NB4 (cell line): ENCODE data around the gene NUP188.

Experiments
- DNase-seq: peaks from one replicate; pipeline ENCODE4 v3.0.0; 2010; ENCODE audit warnings: low read depth
- H3K4me3 ChIP-seq: one replicate; pipeline ENCODE4 v1.5.1; 2011; ENCODE audit warnings: mild to moderate bottlenecking, low read depth, low read length, moderate library complexity
- MYC ChIP-seq: IDR thresholded peaks from 2 replicates; pipeline ENCODE4 v1.6.1; 2011; ENCODE audit warnings: low read depth, low read length
- POLR2A ChIP-seq: IDR thresholded peaks from 2 replicates; pipeline ENCODE4 v1.6.1; 2011; ENCODE audit warnings: mild to moderate bottlenecking; ENCODE audit not compliant: insufficient read length; ENCODE audit errors: extremely low read depth
- TF ChIP-seq, protein P1 (sequence below): IDR thresholded peaks from 2 replicates; pipeline ENCODE4 v1.6.1; 2011; ENCODE audit warnings: low read depth, low read length
- TF ChIP-seq, protein P2 (sequence below): IDR thresholded peaks from one replicate; pipeline ENCODE4 v1.5.1; 2012; ENCODE audit warnings: low read depth, low read length

The NUP188 gene

DNA sequence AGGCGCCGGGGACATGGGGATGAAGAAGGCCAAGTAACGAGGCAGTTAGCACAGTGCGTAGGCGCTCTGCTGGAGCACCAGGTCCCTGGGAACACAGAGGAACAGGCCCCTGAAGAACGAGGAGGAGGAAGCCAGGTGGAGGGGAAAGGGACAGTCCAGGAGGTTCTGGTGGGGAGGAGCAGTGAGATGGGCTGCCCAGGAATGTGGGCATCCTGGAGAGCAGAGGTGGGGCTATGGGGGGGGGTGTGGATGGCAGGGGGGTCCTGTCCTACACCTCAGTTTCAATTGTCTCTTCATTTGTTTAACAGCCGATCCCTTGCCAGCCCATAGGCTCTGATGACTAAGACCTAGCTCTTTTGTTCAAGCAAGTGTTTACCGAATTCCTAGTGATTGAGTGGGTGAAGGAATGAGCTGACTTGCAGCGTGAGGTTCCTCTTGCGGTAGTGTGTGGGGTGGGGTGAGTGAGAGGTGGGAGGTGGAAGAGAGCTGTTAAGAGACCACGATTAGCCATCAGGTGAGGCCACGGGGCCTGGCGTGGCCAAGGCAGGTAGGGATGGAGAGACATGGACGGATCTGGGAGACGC is 35.1 kb upstream of the NUP188 start:
- no peak for DNase-seq
- no peak overlapping the region for H3K4me3 ChIP-seq
- TF ChIP-seq, protein P1, sequence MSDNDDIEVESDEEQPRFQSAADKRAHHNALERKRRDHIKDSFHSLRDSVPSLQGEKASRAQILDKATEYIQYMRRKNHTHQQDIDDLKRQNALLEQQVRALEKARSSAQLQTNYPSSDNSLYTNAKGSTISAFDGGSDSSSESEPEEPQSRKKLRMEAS, result no peak
- TF ChIP-seq, protein P2, sequence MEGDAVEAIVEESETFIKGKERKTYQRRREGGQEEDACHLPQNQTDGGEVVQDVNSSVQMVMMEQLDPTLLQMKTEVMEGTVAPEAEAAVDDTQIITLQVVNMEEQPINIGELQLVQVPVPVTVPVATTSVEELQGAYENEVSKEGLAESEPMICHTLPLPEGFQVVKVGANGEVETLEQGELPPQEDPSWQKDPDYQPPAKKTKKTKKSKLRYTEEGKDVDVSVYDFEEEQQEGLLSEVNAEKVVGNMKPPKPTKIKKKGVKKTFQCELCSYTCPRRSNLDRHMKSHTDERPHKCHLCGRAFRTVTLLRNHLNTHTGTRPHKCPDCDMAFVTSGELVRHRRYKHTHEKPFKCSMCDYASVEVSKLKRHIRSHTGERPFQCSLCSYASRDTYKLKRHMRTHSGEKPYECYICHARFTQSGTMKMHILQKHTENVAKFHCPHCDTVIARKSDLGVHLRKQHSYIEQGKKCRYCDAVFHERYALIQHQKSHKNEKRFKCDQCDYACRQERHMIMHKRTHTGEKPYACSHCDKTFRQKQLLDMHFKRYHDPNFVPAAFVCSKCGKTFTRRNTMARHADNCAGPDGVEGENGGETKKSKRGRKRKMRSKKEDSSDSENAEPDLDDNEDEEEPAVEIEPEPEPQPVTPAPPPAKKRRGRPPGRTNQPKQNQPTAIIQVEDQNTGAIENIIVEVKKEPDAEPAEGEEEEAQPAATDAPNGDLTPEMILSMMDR, result no peak
- TF ChIP-seq POLR2A (no peak), MYC (no peak)

DNA sequence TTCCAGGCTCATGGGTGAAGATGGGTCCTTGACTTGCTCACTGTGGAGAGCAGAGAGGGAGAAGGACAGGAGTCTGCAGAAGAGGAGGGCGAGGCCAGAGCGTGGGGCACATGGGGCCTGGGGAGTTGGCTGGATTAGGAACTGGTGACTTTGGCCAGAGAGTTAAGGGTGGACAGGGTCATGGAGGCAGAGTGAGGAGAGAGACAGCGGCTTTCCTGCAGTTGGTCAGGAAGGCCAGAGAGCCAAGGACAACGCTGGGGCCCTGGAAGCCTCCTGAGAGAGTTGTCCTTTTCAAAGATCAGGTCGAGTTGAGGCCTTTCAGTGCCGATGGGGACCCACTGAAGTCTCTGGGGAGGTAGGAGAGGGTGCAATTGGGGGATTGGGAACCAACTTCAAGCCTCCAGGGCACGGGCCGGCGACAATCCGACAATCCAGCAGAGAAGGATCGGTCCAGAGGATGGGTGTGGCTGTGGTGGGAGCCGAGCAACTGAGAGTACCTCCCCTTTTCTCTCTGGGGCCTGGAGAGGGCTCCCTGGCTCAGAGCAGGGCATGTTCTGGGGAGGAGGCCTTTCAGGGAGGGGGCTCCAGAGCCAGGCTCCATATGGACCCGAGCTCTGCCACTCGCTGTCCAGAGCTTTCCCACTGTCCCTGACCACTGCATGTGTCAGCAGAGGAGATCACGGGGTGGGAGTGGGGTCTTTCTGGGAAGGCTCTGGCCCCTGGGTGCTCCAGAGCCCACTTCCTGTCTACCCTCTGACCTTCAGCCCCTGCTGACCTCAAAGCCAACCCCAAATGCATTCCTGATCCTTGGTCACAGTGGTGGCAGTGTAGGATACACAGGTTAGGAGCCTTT is 34.2 kb upstream of the NUP188 start:
- H3K4me3 ChIP-seq, result no peak overlapping the region
- TF ChIP-seq, protein P2, result no peak
- DNase-seq, result no peak

DNA sequence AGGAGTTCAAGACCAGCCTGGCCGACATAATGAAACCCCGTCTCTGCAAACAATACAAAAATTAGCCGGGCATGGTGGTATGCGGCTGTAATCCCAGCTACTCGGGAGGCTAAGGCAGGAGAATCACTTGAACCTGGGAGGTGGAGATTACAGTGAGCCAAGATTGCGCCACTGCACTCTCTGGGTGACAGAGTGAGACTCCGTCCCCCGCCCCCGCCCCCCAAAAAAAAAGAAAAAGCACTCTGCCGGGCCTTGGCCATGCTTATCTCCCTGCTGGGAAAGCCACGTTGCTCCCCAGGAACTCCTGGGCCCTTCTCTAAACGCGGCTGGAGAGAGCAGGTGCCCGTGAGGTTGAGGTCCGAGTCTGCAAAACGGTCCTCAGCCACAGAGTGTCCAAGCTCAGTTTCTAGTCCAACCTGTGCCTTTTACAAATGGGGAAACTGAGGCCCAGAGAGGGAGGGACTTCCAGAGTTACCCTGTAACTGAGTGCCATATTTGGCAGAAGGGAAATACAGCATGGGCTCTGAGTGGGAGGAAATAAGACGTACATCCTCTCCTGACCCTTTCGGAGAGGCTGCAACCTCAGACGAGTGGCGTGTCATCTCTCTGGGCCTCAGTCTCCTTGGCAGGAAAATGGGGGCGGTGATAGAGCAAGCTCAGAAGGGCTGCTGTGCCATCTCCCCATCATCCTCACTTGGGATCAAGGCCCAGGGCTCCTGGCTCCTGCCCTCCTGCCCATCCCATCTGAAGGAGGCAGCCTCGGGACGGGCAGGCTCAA is 33.3 kb upstream of the NUP188 start:
- H3K4me3 ChIP-seq, result no peak overlapping the region
- TF ChIP-seq, protein P2, result no peak
- TF ChIP-seq, protein P1, result no peak
- TF ChIP-seq POLR2A, result no peak
- no peak for TF ChIP-seq MYC
- no peak for DNase-seq

DNA sequence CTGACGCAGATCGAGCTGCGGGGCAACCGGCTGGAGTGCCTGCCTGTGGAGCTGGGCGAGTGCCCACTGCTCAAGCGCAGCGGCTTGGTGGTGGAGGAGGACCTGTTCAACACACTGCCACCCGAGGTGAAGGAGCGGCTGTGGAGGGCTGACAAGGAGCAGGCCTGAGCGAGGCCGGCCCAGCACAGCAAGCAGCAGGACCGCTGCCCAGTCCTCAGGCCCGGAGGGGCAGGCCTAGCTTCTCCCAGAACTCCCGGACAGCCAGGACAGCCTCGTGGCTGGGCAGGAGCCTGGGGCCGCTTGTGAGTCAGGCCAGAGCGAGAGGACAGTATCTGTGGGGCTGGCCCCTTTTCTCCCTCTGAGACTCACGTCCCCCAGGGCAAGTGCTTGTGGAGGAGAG is 31.3 kb upstream of the NUP188 start:
- no peak overlapping the region for H3K4me3 ChIP-seq
- no peak for DNase-seq
- TF ChIP-seq, protein P1, result no peak
- TF ChIP-seq MYC, result no peak
- TF ChIP-seq, protein P2, result no peak
- TF ChIP-seq POLR2A, result no peak

DNA sequence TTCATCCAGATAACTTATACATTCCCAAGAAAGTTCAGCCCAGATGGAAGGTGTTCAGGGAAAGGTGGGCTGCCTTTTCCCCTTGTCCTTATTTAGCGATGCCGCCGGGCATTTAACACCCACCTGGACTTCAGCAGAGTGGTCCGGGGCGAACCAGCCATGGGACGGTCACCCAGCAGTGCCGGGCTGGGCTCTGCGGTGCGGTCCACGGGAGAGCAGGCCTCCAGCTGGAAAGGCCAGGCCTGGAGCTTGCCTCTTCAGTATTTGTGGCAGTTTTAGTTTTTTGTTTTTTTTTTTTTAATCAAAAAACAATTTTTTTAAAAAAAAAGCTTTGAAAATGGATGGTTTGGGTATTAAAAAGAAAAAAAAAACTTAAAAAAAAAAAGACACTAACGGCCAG is 30.8 kb upstream of the NUP188 start:
- no peak for DNase-seq
- no peak for TF ChIP-seq POLR2A
- no peak for TF ChIP-seq MYC
- TF ChIP-seq, protein P2, result no peak
- TF ChIP-seq, protein P1, result no peak
- no peak overlapping the region for H3K4me3 ChIP-seq
